Measurements from ENCODE around the gene KDM8.

- TF ChIP-seq RAD21 (IDR thresholded peaks at IDR 0.05; ENCODE audit: low read depth) (no peak), CTCF (IDR thresholded peaks at IDR 0.05 in 2 of 3, conservative IDR thresholded peaks at IDR 0.05 in 1 of 3; ENCODE audit: borderline replicate concordance in 1 of 3, insufficient read depth in 1 of 3, low read depth in 2 of 3, low read length in 2 of 3) (no peak), POLR2A (IDR thresholded peaks at IDR 0.05; ENCODE audit: borderline replicate concordance, extremely low read depth, insufficient read depth, insufficient read length) (no peak), POLR2AphosphoS5 (IDR thresholded peaks at IDR 0.05; ENCODE audit: low read depth, low read length) (no peak), SIN3A (IDR thresholded peaks at IDR 0.05; ENCODE audit: low read depth) (no peak), EZH2 (IDR thresholded peaks at IDR 0.05) (no peak), SRF (IDR thresholded peaks at IDR 0.05; ENCODE audit: low read depth) (no peak), MAX (IDR thresholded peaks at IDR 0.05) (no peak), EZH2phosphoT487 (IDR thresholded peaks at IDR 0.05; ENCODE audit: borderline replicate concordance) (no peak), ZFX (IDR thresholded peaks at IDR 0.05) (no peak)
Observed at GRCh38 chr16:27214084-27214961, 11.0 kb downstream of the KDM8 start.

All from HCT116 (cell line).